IMR-90 (cell line): Measurements from ENCODE around the gene KRT28.

ENCODE experiments used
- CEBPB ChIP-seq: IDR thresholded peaks from 2 replicates; pipeline ENCODE4 v1.6.1; 2012; ENCODE audit warnings: low read depth, low read length, improper control_type of control experiment
- CHD1 ChIP-seq: IDR thresholded peaks from 2 replicates; pipeline ENCODE4 v1.6.1; 2012; ENCODE audit warnings: low read depth, low read length, improper control_type of control experiment
- CTCF ChIP-seq: conservative IDR thresholded peaks from 2 replicates; pipeline ENCODE4 v1.5.1; 2012; ENCODE audit warnings: mild to moderate bottlenecking, low read depth, low read length, improper control_type of control experiment
- MAZ ChIP-seq: IDR thresholded peaks from 2 replicates; pipeline ENCODE4 v1.6.1; 2012; ENCODE audit warnings: low read depth, mild to moderate bottlenecking, low read length, improper control_type of control experiment, moderate library complexity, borderline replicate concordance
- MXI1 ChIP-seq: IDR thresholded peaks from 2 replicates; pipeline ENCODE4 v1.6.1; 2012; ENCODE audit warnings: low read depth, mild to moderate bottlenecking, low read length, moderate library complexity, borderline replicate concordance
- POLR2A ChIP-seq: IDR thresholded peaks from 2 replicates; pipeline ENCODE4 v1.6.1; 2012; ENCODE audit warnings: mild to moderate bottlenecking, low read depth, low read length
- RAD21 ChIP-seq: IDR thresholded peaks from 2 replicates; pipeline ENCODE4 v1.6.1; 2012; ENCODE audit warnings: low read length, improper control_type of control experiment
- RFX5 ChIP-seq: IDR thresholded peaks from 2 replicates; pipeline ENCODE4 v1.8.0; 2012; ENCODE audit warnings: low read depth, mild to moderate bottlenecking, low read length, moderate library complexity
- SMC3 ChIP-seq: fragments of 150-350 bp; IDR thresholded peaks from 2 replicates; pipeline ENCODE4 v1.6.1; 2016; ENCODE audit warnings: low read depth, mild to moderate bottlenecking, antibody characterized with exemption, low read length, moderate library complexity

- TF ChIP-seq CEBPB (no peak), RFX5 (no peak), RAD21 (no peak), CTCF (no peak), CHD1 (no peak), POLR2A (no peak), MXI1 (no peak), MAZ (no peak), SMC3 (no peak)
Measured at GRCh38 chr17:40820228-40820838, 20.6 kb upstream of the KRT28 start.
